Measurements from ENCODE around the gene RRAGA.

The RRAGA gene, protein sequence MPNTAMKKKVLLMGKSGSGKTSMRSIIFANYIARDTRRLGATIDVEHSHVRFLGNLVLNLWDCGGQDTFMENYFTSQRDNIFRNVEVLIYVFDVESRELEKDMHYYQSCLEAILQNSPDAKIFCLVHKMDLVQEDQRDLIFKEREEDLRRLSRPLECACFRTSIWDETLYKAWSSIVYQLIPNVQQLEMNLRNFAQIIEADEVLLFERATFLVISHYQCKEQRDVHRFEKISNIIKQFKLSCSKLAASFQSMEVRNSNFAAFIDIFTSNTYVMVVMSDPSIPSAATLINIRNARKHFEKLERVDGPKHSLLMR

GRCh38 chr9:19048966-19049916, at the start of gene RRAGA:
TSS of gene RRAGA (plus strand) at chr9:19049427. CDS start at chr9:19049660, 233 bp downstream.
- DNase-seq (ENCODE audit: low spot score): peak; percentile 99

DNA sequence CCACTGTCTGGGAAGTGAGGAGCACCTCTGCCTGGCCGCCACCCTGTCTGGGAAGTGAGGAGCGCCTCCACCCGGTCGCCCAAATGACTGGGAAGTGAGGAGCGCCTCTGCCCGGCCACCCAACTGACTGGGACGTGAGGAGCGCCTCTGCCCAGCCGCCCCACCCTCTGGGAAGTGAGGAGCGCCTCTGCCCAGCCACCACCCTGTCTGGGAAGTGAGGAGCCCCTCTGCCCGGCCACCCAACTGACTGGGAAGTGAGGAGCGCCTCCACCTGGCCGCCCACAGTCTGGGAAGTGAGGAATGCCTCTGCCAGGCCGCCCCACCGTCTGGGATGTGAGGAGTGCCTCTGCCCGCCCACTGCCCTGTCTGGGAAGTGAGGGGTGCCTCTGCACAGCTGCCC, 49.1 kb upstream of the RRAGA start:
- DNase-seq (ENCODE audit: low spot score): no peak

GRCh38 chr9:19009391-19009965, 39.7 kb upstream of the RRAGA start:
- no peak for DNase-seq (ENCODE audit: low spot score)

DNA sequence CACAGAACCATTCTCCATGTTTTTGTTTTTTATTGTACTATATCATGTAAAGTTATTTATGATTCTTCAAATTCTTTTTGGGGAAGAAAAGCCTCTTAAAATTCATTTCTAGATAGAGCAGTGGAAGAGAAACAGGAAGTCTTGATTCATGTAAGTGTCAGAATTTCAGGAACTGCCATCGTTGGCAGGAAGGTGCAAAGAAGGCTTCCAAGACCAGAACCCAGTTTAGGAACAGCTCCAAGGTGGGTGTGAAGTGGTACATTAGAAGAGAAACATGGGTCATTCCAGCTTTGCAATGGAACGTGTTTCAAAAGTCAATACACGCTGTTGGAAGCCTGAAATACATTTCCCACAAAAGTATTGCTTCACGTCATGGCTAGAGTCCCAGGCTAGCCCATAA, 31.0 kb upstream of the RRAGA start:
- DNase-seq (ENCODE audit: low spot score): no peak

DNA sequence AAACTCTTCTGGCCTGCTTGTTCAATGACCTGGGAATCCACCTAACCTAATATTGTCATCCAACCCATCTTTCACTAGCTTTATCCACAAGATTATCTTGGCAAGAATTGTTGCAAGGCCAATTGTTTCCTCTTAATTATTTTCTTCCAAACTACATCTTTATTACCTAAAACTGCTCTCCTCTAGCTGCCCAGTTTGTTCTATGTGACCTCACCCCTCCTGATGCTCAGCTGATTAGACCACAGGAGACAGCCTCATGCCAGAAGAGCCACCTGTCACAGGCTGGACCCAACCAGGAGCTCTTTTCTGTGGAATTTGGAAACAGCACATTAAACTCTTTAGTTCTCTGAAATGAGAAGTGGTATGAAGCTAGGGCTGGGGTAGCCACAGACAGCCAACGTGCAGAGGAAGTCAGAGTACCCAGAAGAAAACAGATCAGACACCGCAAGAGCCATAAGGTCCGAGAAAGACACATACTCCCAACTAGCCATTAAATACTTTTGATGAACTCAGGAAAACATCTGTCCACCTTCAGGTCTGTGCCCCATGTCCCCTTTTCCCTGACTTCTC, 28.3 kb upstream of the RRAGA start:
- no peak for DNase-seq (ENCODE audit: low spot score)

DNA sequence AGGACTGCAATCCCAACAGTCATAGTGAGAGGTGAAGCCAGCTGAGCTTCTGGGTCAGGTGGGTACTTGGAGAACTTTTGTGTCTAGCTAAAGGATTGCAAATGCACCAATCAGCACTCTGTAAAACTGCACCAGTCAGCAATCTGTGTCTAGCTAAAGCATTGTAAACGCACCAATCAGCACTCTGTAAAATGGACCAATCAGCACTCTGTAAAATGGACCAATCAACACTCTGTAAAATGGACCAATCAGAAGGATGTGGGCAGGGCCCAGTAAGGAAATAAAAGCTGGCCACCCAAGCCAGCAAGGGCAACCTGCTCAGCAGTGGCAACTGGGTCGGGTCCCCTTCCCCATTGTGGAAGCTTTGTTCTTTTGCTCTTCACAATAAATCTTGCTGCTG, 27.6 kb upstream of the RRAGA start:
- DNase-seq (ENCODE audit: low spot score): peak; percentile 7

DNA sequence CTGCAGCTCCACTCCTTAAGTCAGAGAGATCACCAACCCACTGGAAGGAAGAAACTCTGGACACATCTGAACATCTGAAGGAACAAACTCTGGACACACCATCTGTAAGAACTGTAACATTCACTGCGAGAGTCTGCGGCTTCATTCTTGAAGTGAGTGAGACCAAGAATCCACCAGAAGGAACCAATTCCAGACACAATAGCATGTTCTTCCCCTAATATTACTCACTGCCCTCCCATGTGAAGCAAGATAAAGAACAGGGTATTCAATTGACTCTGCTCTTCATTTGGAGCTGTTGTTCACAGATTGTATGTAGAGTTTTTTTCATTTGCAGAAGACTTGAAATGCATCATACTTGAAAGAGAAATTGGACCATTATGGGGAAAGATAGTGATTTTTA, 27.0 kb upstream of the RRAGA start:
- DNase-seq (ENCODE audit: low spot score): no peak

DNA sequence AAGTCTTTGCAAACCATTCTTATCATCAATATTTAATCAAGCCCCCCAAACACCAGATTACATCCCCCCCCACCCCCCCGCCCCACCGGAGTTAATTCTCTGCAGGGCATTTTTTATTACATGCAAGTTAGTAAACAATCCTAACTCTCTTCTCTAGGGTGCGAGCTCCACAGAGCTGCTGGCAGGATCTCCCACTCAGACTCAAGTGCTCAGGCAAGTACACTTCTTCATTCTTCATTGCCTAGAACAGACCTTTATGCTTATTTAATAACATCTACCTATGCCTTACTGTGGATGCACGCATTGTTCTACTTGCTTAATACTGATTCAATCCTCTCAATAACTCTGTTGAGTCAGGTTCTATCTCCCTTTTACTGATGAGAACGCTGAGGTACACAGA, 26.1 kb upstream of the RRAGA start:
- DNase-seq (ENCODE audit: low spot score): no peak

GRCh38 chr9:19026375-19026774, 22.9 kb upstream of the RRAGA start:
- no peak for DNase-seq (ENCODE audit: low spot score)

DNA sequence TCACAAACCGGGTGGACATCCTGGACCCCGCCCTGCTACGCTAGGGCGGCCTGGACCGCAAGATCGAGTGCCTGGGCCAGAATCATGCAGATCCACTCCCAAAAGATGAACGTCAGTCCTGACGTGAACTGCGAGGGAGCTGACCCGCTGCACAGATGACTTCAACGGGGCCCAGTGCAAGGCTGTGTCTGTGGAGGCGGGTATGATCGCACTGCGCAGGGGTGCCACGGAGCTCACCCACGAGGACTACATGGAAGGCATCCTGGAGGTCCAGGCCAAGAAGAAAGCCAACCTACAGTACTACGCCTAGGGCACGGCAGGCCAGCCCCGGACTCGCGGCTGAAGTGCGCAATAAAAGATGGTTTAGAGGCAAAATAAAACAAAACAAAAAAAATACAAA, 21.4 kb upstream of the RRAGA start:
- no peak for DNase-seq (ENCODE audit: low spot score)

GRCh38 chr9:19028835-19029451, 20.3 kb upstream of the RRAGA start:
- peak; percentile 72 for DNase-seq (ENCODE audit: low spot score)

- DNase-seq (ENCODE audit: low spot score): no peak
Measured at GRCh38 chr9:19030899-19031298, 18.3 kb upstream of the RRAGA start.

- DNase-seq (ENCODE audit: low spot score): no peak
Measured at GRCh38 chr9:19032406-19032805, 16.8 kb upstream of the RRAGA start.

DNA sequence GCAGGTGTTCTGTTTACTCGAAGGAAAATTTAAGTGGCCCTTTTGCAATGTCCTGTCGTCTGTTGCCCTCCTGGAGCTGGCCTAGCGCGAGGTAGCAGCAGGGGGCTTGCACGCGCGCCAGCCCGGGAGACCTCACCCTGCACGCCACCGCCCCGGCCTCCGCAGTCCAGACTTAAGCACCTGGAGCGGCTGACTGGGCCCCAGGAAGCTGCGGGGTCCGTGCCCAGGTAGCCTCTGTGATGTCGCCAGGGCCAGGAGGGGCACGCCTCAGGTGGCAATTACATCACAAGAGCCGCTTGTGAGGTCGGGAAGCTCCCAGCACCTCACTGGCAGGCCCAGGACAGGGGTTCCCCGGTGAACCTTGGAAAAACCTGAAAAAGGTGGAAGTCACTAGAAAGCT, 16.2 kb upstream of the RRAGA start, which contains the start of gene SAXO1:
Gene SAXO1 (minus strand): TSS at position 195 of the 400 bp plus-strand sequence. CDS start 301 bp downstream, outside the sequence.
- DNase-seq (ENCODE audit: low spot score): no peak

- DNase-seq (ENCODE audit: low spot score): no peak
Measured at GRCh38 chr9:19036611-19037010, 12.6 kb upstream of the RRAGA start.

DNA sequence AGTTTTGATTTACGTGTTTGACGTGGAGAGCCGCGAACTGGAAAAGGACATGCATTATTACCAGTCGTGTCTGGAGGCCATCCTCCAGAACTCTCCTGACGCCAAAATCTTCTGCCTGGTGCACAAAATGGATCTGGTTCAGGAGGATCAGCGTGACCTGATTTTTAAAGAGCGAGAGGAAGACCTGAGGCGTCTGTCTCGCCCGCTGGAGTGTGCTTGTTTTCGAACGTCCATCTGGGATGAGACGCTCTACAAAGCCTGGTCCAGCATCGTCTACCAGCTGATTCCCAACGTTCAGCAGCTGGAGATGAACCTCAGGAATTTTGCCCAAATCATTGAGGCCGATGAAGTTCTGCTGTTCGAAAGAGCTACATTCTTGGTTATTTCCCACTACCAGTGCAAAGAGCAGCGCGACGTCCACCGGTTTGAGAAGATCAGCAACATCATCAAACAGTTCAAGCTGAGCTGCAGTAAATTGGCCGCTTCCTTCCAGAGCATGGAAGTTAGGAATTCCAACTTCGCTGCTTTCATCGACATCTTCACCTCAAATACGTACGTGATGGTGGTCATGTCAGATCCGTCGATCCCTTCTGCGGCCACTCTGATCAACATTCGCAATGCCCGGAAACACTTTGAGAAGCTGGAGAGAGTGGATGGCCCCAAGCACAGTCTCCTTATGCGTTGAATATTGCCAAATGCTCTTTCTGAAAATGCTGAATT, 850 bp downstream of the RRAGA start:
- no peak for DNase-seq (ENCODE audit: low spot score)

DNA sequence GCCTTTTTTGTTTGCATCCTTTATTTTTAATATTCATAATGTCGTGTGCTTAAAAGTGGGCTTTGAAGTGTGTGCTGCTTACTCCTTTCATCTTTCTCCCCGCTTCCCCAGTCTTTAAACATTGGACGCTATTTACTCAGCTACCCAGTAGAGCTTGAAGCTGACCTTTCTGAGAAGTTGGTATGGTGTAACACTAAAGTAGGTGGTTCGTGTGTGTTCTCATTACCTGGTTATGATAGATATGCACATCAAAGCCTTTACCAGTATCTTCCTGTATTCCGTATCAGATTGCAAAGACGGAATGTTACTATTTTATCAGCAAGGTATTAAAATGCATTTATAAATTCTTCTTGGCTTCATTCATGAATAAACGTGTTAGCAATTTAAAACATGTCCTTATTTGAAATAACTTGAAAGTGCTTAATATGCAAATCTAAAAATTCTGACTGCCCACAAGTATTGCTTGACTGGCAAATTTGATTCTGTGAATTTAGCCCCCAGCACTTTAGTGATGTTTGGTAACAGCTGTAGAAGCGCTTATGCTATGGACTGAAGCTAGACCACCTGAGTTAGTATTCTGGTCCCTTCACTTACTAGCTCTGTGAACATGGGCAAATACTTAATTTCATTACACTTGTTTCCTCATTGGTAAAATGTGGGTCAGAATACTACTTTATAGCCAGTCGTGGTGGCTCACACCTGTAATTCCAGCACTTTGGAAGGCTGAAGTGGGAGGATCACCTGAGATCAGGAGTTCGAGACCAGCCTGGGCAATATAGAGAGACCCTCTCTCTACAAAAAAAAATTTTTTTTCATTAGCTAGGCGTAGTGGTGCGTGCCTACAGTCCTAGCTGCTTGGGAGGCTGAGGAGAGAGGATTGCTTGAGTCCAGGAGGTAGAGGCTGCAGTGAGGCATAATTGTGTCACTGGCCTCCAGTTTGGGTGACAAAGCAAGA, 1.7 kb downstream of the RRAGA start:
- peak; percentile 21 for DNase-seq (ENCODE audit: low spot score)

GRCh38 chr9:19057033-19057432, 7.8 kb downstream of the RRAGA start:
- no peak for DNase-seq (ENCODE audit: low spot score)

DNA sequence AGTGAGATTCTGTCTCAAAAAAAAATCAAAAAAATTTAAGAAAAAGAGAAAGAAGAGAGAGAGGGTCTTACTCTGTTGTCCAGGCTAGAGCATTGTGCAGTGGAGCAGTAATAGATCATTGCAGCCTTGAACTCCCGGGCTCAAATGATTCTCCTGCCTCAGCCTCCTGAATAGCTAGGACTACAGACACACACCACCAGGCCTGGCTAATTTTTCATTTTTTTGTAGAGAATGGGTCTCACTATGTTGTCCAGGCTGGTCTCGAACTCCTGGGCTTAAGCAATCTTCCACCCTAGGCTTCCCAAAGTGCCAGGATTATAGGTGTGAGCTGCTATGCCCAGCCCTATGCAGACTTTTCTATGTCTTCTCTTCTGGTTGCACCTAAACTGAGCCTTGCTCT, 25.0 kb downstream of the RRAGA start:
- DNase-seq (ENCODE audit: low spot score): no peak

GRCh38 chr9:19074836-19075235, 25.6 kb downstream of the RRAGA start:
- no peak for DNase-seq (ENCODE audit: low spot score)
